Tibial nerve (tissue), 4 donors: Measurements from ENCODE around the gene AKT3.

ENCODE experiments used
- CTCF ChIP-seq, 5 experiments: fragments of 200-600 bp in 3 of 5; fragments of 450-650 bp in 2 of 5; sonication (generic) in 3 of 5; IDR thresholded peaks; one replicate each; pipeline ENCODE4 v1.5.1; 2016 to 2019; ENCODE audit warnings: antibody characterized with exemption in 5 of 5, mild to moderate bottlenecking in 3 of 5, moderate library complexity in 2 of 5
- EP300 ChIP-seq, 2 donors: sonication (generic); formaldehyde crosslinking; IDR thresholded peaks; one replicate each; pipeline ENCODE4 v1.6.1; 2017; ENCODE audit warnings: antibody characterized with exemption in 2 of 2, mild to moderate bottlenecking in 1 of 2
- POLR2A ChIP-seq, 2 donors: fragments of 450-650 bp; IDR thresholded peaks; one replicate each; pipeline ENCODE4 v1.6.1; 2017; ENCODE audit warnings: antibody characterized with exemption in 2 of 2, mild to moderate bottlenecking in 2 of 2, moderate library complexity in 2 of 2

GRCh38 chr1:243477731-243478290 lies 372.2 kb downstream of the AKT3 start:
- TF ChIP-seq CTCF (IDR thresholded peaks at IDR 0.05) (no peak), POLR2A (IDR thresholded peaks at IDR 0.05) (no peak), EP300 (IDR thresholded peaks at IDR 0.05) (no peak)
